ENCODE results near the gene SPPL3.
"Not testable (repeated sequence)": the region's sequence is repeated elsewhere in the genome, so short reads cannot be mapped to it uniquely, and the experiment has no call there.

The SPPL3 gene

DNA sequence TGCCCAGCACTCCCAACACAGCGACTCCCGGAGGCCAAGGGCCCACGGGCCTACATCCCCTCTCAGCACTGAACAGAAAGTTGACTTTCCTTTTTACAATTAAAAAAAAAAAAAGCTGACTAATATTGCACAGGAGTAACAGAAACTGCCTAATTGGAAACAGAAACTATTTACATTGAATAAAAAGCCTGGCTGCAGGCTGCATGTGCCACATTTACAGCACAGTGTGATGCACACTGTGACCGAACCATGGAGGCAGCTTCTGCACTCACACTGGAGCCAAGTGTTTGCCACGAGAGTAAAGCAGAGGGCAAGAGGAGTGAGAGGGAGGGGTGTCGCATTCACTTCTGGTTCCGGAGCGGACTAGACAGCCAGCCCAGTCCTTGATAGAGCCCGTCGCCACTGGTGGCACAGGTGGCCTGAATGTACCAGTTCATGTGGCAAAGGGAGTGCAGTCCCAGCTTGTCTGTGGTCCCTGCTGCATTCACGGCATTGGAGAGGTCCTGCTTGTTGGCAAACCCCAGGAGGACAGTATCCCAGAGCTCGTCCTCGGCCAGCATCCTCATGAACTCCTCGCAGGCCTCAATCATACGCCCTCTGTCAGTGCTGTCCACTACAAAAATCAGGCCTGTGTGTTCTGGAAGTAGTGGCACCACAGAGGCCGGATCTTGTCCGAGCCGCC lies 59.2 kb downstream of the SPPL3 start:
- no peak for DNase-seq (ENCODE audit: low spot score)
- H3K27ac ChIP-seq: no peak overlapping the region
- TF ChIP-seq, protein P1, sequence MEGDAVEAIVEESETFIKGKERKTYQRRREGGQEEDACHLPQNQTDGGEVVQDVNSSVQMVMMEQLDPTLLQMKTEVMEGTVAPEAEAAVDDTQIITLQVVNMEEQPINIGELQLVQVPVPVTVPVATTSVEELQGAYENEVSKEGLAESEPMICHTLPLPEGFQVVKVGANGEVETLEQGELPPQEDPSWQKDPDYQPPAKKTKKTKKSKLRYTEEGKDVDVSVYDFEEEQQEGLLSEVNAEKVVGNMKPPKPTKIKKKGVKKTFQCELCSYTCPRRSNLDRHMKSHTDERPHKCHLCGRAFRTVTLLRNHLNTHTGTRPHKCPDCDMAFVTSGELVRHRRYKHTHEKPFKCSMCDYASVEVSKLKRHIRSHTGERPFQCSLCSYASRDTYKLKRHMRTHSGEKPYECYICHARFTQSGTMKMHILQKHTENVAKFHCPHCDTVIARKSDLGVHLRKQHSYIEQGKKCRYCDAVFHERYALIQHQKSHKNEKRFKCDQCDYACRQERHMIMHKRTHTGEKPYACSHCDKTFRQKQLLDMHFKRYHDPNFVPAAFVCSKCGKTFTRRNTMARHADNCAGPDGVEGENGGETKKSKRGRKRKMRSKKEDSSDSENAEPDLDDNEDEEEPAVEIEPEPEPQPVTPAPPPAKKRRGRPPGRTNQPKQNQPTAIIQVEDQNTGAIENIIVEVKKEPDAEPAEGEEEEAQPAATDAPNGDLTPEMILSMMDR (conservative IDR thresholded peaks at IDR 0.05; ENCODE audit: low read depth): no peak
- ChIA-PET POLR2A (ENCODE audit: low non-redundant PET) (no interaction called here), CTCF (interaction anchor here (0.9 kb wide), 1 partner anchor 12 kb away, joined by 3 read pairs; no protein-coding TSS in a partner anchor)

DNA sequence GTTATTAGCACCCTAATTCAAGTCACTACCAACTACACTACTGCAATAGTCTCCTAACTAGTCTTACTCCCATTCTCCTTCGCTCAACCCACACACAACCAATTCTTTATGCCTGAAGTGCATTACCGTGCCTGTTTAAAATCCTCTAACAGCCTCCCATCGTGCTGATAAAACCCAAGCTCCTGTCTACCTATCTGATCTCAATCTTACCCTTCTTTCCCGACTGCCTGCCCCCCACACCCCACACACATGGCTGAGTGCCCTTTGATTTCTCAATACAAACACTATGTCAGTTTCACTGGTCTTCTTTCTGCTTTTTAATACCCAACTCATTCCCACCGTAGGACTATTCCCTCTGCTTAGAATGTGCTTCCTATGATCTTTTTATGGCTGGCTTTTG lies 59.9 kb downstream of the SPPL3 start:
- no peak overlapping the region for H3K27ac ChIP-seq
- DNase-seq (ENCODE audit: low spot score): no peak
- ChIA-PET CTCF (interaction anchor here (0.9 kb wide), 1 partner anchor 13 kb away, joined by 3 read pairs; no protein-coding TSS in a partner anchor), POLR2A (ENCODE audit: low non-redundant PET) (no interaction called here)
- TF ChIP-seq, protein P1 (conservative IDR thresholded peaks at IDR 0.05; ENCODE audit: low read depth): no peak

DNA sequence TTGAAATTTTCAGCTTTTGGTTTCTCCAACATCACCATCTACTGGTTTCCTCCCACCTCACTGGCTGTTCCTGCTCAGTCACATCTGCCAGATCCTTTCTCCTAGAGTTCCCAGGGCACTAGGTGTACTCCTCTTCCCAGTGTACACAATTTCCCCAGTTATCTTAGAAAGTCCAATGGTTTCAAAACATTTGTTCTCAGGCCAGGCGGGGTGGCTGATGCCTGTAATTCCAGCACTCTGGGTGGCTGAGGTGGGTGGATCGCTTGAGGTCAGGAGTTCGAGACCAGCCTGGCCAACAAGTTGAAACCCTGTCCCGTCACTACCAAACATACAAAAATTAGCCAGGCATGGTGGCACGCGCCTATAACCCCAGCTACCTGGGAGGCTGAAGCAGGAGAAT lies 60.7 kb downstream of the SPPL3 start:
- ChIA-PET POLR2A (ENCODE audit: low non-redundant PET) (no interaction called here), CTCF (no interaction called here)
- DNase-seq (ENCODE audit: low spot score): no peak
- TF ChIP-seq, protein P1 (conservative IDR thresholded peaks at IDR 0.05; ENCODE audit: low read depth): no peak
- no peak overlapping the region for H3K27ac ChIP-seq

DNA sequence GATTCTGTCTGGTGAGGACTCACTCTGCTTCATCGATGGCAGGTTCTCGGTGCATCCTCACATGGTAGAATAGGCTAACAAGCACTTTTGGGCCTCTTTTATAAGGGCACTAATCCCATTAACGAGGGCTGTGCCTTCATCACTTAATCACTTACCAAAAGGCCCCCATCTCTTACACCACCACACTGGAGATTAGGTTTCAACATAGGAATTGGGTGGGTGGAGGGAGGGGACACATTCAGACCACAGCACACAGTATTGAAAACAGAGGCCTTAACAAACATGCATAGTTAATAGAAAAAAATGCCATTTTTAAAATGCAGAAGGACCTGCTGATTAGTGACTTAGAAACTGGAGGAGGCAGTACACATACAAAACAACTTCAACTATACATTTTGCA lies 61.6 kb downstream of the SPPL3 start:
- ChIA-PET CTCF (no interaction called here), POLR2A (ENCODE audit: low non-redundant PET) (no interaction called here)
- no peak overlapping the region for H3K27ac ChIP-seq
- no peak for DNase-seq (ENCODE audit: low spot score)
- TF ChIP-seq, protein P1 (conservative IDR thresholded peaks at IDR 0.05; ENCODE audit: low read depth): no peak

DNA sequence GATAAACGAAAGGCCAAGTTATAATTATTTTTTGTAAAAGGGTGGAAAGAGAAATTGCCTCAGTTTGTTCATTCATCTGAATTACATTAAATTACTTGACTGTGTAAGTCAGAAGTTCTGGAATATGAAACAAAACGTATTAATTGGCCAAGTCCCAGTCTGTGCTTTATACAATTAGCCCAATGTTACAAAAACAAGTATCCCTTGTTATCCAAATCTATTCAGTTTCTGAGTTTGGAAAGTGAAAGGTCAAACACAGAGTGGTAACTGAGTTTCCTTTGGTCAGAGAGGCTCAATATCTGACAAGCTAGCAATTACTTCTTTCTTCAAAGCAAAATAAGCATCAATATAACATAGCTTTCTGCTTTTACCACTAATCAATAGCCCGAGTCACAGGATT lies 62.6 kb downstream of the SPPL3 start:
- ChIA-PET POLR2A (ENCODE audit: low non-redundant PET) (no interaction called here), CTCF (interaction anchor here (0.6 to 0.7 kb wide), 3 partner anchors 15 to 805 kb away, joined by 3 to 4 read pairs (median 3); no protein-coding TSS in a partner anchor)
- TF ChIP-seq, protein P1 (conservative IDR thresholded peaks at IDR 0.05; ENCODE audit: low read depth): no peak
- H3K27ac ChIP-seq: no peak overlapping the region
- no peak for DNase-seq (ENCODE audit: low spot score)

DNA sequence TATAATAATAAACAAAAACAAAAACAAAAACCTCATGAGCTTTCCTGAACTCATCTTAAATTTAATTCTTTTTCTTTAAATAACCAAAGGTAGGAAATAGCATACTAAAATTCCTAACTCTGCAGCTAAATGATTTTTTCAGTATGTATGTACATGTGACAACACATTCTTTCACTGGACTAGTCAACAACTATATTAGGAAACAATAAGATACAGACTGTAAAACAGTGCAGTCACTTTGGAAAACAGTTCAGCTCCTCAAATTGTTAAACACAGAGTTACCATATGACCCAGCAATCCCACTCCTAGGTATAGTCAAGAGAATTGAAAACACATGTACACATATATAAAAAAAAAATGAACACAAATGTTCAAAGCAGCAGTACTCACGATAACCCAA lies 64.7 kb downstream of the SPPL3 start:
- TF ChIP-seq, protein P1 (conservative IDR thresholded peaks at IDR 0.05; ENCODE audit: low read depth): no peak
- no peak overlapping the region for H3K27ac ChIP-seq
- ChIA-PET CTCF (no interaction called here), POLR2A (ENCODE audit: low non-redundant PET) (no interaction called here)
- DNase-seq (ENCODE audit: low spot score): no peak

DNA sequence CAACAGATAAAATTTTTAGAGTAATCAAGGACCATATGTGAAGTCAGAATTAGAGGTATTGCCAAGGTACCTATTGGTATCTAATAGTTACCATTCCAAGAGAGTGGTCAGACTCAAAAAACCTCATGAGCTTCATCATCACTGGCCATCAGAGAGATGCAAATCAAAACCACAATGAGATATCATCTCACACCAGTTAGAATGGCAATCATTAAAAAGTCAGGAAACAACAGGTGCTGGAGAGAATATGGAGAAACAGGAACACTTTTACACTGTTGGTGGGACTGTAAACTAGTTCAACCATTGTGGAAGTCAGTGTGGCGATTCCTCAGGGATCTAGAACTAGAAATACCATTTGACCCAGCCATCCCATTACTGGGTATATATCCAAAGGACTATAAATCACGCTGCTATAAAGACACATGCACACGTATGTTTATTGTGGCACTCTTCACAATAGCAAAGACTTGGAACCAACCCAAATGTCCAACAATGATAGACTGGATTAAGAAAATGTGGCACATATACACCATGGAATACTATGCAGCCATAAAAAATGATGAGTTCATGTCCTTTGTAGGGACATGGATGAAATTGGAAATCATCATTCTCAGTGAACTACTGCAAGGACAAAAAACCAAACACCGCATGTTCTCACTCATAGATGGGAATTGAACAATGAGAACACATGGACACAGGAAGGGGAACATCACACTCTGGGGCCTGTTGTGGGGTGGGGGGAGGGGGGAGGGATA lies 65.4 kb downstream of the SPPL3 start:
- DNase-seq (ENCODE audit: low spot score); POLR2A ChIA-PET (ENCODE audit: low non-redundant PET); CTCF ChIA-PET; H3K27ac ChIP-seq: not testable (repeated sequence)

All from RWPE1 (cell line).